PC-9 (cell line): ENCODE data around the gene ZNF385B.

Source experiments
- EZH2 ChIP-seq: fragments of 200-600 bp; sonication (generic); IDR thresholded peaks from 2 replicates; pipeline ENCODE4 v1.8.0; 2017; ENCODE audit warnings: antibody characterized with exemption, low read depth
- TF ChIP-seq, protein P1 (sequence below): fragments of 200-600 bp; sonication (generic); conservative IDR thresholded peaks from 2 replicates; pipeline ENCODE4 v1.6.1; 2017; ENCODE audit warnings: mixed run types, antibody characterized with exemption, mild to moderate bottlenecking, moderate library complexity

DNA sequence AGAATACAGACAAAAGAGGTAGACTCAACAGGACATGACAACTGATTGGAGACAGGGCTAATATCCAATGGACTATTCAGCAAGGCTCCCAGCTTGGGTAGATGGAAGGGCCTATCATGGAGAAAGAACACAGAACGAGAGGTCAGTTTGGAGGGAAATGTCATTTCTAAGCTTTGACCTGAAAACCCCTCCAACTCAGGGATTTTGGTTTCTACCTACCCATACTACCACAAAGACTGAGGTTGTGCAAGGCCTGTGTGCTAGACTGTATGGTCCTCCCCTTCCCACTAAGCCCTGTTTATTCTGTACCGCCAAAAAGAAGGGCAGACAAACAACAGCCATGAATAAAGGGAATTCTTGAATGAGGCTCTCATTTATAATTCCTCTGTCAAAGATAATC lies 288.9 kb downstream of the ZNF385B start:
- TF ChIP-seq, protein P1, sequence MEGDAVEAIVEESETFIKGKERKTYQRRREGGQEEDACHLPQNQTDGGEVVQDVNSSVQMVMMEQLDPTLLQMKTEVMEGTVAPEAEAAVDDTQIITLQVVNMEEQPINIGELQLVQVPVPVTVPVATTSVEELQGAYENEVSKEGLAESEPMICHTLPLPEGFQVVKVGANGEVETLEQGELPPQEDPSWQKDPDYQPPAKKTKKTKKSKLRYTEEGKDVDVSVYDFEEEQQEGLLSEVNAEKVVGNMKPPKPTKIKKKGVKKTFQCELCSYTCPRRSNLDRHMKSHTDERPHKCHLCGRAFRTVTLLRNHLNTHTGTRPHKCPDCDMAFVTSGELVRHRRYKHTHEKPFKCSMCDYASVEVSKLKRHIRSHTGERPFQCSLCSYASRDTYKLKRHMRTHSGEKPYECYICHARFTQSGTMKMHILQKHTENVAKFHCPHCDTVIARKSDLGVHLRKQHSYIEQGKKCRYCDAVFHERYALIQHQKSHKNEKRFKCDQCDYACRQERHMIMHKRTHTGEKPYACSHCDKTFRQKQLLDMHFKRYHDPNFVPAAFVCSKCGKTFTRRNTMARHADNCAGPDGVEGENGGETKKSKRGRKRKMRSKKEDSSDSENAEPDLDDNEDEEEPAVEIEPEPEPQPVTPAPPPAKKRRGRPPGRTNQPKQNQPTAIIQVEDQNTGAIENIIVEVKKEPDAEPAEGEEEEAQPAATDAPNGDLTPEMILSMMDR = no peak
- TF ChIP-seq EZH2 = no peak
